HL-60 (cell line): Measurements from ENCODE around the gene LMLN.
"Not testable (repeated sequence)": the region's sequence is repeated elsewhere in the genome, so short reads cannot be mapped to it uniquely, and the experiment has no call there.

ENCODE experiments used
- DNase-seq, 2 experiments: peaks; one replicate each; pipeline ENCODE4 v3.0.0-alpha.2; 2010 to 2020; ENCODE audit warnings: low read depth in 1 of 2, low spot score in 1 of 2
- H3K27ac ChIP-seq: fragments of 250-450 bp; sonication (Bioruptor Pico); replicated peaks from 2 replicates; pipeline ENCODE4 v1.5.1; 2020; ENCODE audit warnings: mild to moderate bottlenecking, moderate library complexity
- H3K27me3 ChIP-seq: fragments of 250-450 bp; sonication (Bioruptor Pico); 2 replicates; pipeline ENCODE4 v1.5.1; 2021; ENCODE audit warnings: mild to moderate bottlenecking, moderate library complexity; ENCODE audit not compliant: insufficient read depth, poor library complexity, severe bottlenecking
- H3K4me3 ChIP-seq: replicated peaks from 2 replicates; pipeline ENCODE4 v1.5.1; 2011; ENCODE audit warnings: mild to moderate bottlenecking, control low read depth, low read length; ENCODE audit not compliant: insufficient read depth
- GABPA ChIP-seq: IDR thresholded peaks from 2 replicates; pipeline ENCODE4 v1.6.1; 2012; ENCODE audit warnings: low read depth
- POLR2AphosphoS5 ChIP-seq: IDR thresholded peaks from 2 replicates; pipeline ENCODE4 v1.6.1; 2012; ENCODE audit warnings: low read depth
- SPI1 ChIP-seq: IDR thresholded peaks from 2 replicates; pipeline ENCODE4 v1.6.1; 2012; ENCODE audit warnings: low read depth, mild to moderate bottlenecking, borderline replicate concordance
- TF ChIP-seq, protein P1 (sequence below): IDR thresholded peaks from one replicate; pipeline ENCODE4 v1.5.1; 2011; ENCODE audit warnings: low read length, control low read depth, inconsistent platforms; ENCODE audit not compliant: insufficient read depth
- TF ChIP-seq, protein P2 (sequence below): IDR thresholded peaks from 2 replicates; pipeline ENCODE4 v1.6.1; 2012; ENCODE audit warnings: low read depth; ENCODE audit not compliant: insufficient replicate concordance

The LMLN gene

GRCh38 chr3:197921429-197922275 lies 38.4 kb upstream of the LMLN start:
- not testable (repeated sequence) for H3K4me3 ChIP-seq, H3K27ac ChIP-seq, DNase-seq, H3K27me3 ChIP-seq

GRCh38 chr3:197926418-197926817 lies 33.6 kb upstream of the LMLN start:
- DNase-seq, result no peak
- Histone ChIP-seq H3K27ac (no peak overlapping the region), H3K27me3 (no peaks in the 10 kb centered on the region), H3K4me3 (no peak overlapping the region)
- TF ChIP-seq GABPA (no peak), SPI1 (no peak), POLR2AphosphoS5 (no peak)
- TF ChIP-seq, protein P1, sequence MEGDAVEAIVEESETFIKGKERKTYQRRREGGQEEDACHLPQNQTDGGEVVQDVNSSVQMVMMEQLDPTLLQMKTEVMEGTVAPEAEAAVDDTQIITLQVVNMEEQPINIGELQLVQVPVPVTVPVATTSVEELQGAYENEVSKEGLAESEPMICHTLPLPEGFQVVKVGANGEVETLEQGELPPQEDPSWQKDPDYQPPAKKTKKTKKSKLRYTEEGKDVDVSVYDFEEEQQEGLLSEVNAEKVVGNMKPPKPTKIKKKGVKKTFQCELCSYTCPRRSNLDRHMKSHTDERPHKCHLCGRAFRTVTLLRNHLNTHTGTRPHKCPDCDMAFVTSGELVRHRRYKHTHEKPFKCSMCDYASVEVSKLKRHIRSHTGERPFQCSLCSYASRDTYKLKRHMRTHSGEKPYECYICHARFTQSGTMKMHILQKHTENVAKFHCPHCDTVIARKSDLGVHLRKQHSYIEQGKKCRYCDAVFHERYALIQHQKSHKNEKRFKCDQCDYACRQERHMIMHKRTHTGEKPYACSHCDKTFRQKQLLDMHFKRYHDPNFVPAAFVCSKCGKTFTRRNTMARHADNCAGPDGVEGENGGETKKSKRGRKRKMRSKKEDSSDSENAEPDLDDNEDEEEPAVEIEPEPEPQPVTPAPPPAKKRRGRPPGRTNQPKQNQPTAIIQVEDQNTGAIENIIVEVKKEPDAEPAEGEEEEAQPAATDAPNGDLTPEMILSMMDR, result no peak
- TF ChIP-seq, protein P2, sequence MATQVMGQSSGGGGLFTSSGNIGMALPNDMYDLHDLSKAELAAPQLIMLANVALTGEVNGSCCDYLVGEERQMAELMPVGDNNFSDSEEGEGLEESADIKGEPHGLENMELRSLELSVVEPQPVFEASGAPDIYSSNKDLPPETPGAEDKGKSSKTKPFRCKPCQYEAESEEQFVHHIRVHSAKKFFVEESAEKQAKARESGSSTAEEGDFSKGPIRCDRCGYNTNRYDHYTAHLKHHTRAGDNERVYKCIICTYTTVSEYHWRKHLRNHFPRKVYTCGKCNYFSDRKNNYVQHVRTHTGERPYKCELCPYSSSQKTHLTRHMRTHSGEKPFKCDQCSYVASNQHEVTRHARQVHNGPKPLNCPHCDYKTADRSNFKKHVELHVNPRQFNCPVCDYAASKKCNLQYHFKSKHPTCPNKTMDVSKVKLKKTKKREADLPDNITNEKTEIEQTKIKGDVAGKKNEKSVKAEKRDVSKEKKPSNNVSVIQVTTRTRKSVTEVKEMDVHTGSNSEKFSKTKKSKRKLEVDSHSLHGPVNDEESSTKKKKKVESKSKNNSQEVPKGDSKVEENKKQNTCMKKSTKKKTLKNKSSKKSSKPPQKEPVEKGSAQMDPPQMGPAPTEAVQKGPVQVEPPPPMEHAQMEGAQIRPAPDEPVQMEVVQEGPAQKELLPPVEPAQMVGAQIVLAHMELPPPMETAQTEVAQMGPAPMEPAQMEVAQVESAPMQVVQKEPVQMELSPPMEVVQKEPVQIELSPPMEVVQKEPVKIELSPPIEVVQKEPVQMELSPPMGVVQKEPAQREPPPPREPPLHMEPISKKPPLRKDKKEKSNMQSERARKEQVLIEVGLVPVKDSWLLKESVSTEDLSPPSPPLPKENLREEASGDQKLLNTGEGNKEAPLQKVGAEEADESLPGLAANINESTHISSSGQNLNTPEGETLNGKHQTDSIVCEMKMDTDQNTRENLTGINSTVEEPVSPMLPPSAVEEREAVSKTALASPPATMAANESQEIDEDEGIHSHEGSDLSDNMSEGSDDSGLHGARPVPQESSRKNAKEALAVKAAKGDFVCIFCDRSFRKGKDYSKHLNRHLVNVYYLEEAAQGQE, result no peak

- H3K4me3 ChIP-seq, result not testable (repeated sequence)
These were observed 32.4 kb upstream of the LMLN start for GRCh38 chr3:197927578-197927977.

DNA sequence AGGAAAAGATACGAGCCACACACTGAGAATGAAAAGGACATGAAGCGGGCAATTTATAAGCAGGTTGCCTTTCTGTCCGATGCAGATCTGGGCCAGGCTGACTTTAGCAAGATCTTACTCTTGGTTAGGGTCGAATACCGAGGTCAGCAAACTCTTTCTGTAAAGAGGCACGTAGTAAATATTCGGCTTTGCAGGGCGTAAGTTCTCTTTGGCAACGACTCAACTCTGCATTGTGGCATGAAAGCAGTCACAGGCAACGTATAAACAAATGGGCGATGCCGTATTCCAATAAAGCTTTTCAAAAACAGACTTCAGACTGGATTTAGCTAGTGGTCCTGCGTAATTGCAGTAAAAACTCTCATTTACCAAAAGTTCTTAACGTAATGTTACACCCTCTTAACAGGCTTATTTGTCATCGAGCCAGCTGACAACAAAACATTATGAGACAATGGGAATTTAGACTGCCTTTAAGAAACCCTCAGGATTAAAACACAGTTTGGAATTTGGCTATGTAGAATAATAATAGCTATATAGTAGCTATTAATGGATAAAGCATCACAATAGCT lies 23.1 kb upstream of the LMLN start:
- no peak for DNase-seq
- no peak overlapping the region for H3K27ac ChIP-seq
- H3K27me3 ChIP-seq, result no peaks in the 10 kb centered on the region
- H3K4me3 ChIP-seq, result no peak overlapping the region
- no peak for TF ChIP-seq GABPA
- TF ChIP-seq, protein P2, result no peak
- TF ChIP-seq, protein P1, result no peak

More at GRCh38 chr3:197927578-197927977, 32.4 kb upstream of the LMLN start:
- not testable (repeated sequence) for H3K27ac ChIP-seq, H3K27me3 ChIP-seq, DNase-seq

GRCh38 chr3:197940745-197941384 lies 19.2 kb upstream of the LMLN start:
- no peak for TF ChIP-seq POLR2AphosphoS5
- no peak for TF ChIP-seq GABPA
- TF ChIP-seq, protein P1, result no peak

More at GRCh38 chr3:197940745-197941384, 19.2 kb upstream of the LMLN start:
- Histone ChIP-seq H3K27ac (no peak overlapping the region), H3K4me3 (no peak overlapping the region), H3K27me3 (no peaks in the 10 kb centered on the region)
- no peak for DNase-seq
